GM23338 (cell line): ENCODE data around the gene DDX24. TPM values are rescaled to one million over a fixed set of nuclear protein-coding genes. Genes with fewer than 3 reads are reported as not detected.

ENCODE experiments used
- ATAC-seq: fragments of 200-7000 bp; cut with Tn5 transposase; 3 replicates; pipeline ENCODE4 v1.9.1; 2020
- DNase-seq: peaks from one replicate; pipeline ENCODE4 v3.0.0-alpha.2; 2015; ENCODE audit warnings: low spot score
- H2AFZ ChIP-seq: fragments of 200-600 bp; sonication (generic); 2 replicates; pipeline ENCODE4 v1.8.0; 2016; ENCODE audit warnings: antibody characterized with exemption, mild to moderate bottlenecking, moderate library complexity
- H3F3A ChIP-seq: fragments of 200-600 bp; sonication (generic); replicated peaks from 2 replicates; pipeline ENCODE4 v1.8.0; 2017; ENCODE audit warnings: antibody characterized with exemption, mixed run types, low read depth
- H3K27ac ChIP-seq: fragments of 200-600 bp; sonication (generic); 2 replicates; pipeline ENCODE4 v1.6.1; 2016; ENCODE audit warnings: low read depth
- H3K27me3 ChIP-seq: fragments of 200-600 bp; sonication (generic); 2 replicates; pipeline ENCODE4 v1.8.0; 2016; ENCODE audit warnings: mild to moderate bottlenecking, mixed run types, moderate library complexity; ENCODE audit not compliant: insufficient read depth
- H3K36me3 ChIP-seq: fragments of 200-600 bp; sonication (generic); 2 replicates; pipeline ENCODE4 v1.8.0; 2016; ENCODE audit warnings: mild to moderate bottlenecking; ENCODE audit not compliant: insufficient read depth
- H3K4me1 ChIP-seq: fragments of 200-600 bp; sonication (generic); 2 replicates; pipeline ENCODE4 v1.8.0; 2016; ENCODE audit warnings: mild to moderate bottlenecking, moderate library complexity; ENCODE audit not compliant: insufficient read depth
- H3K4me2 ChIP-seq: fragments of 200-600 bp; sonication (generic); 2 replicates; pipeline ENCODE4 v1.7.1; 2017; ENCODE audit warnings: mixed run types
- H3K4me3 ChIP-seq: fragments of 200-600 bp; sonication (generic); 2 replicates; pipeline ENCODE4 v1.6.1; 2016; ENCODE audit warnings: mixed run types
- H3K79me2 ChIP-seq: fragments of 200-600 bp; sonication (generic); replicated peaks from 2 replicates; pipeline ENCODE4 v1.8.0; 2017; ENCODE audit warnings: mild to moderate bottlenecking; ENCODE audit not compliant: insufficient read depth
- H3K9me2 ChIP-seq: fragments of 200-600 bp; sonication (generic); 2 replicates; pipeline ENCODE4 v1.8.0; 2017; ENCODE audit not compliant: insufficient read depth
- H4K20me1 ChIP-seq: fragments of 200-600 bp; sonication (generic); replicated peaks from 2 replicates; pipeline ENCODE4 v1.8.0; 2017; ENCODE audit warnings: mild to moderate bottlenecking; ENCODE audit not compliant: insufficient read depth
- H3K27ac Mint-ChIP-seq: 2 replicates; pipeline ENCODE4 v1.8.0; 2020; ENCODE audit warnings: inconsistent platforms, mild to moderate bottlenecking, moderate library complexity, mixed read lengths
- H3K27me3 Mint-ChIP-seq: 3 replicates; pipeline ENCODE4 v1.8.0; 2022; ENCODE audit warnings: low read depth, mild to moderate bottlenecking, moderate library complexity, mixed read lengths, inconsistent platforms; ENCODE audit not compliant: insufficient read depth, poor library complexity
- H3K36me3 Mint-ChIP-seq: 3 replicates; pipeline ENCODE4 v1.8.0; 2021; ENCODE audit warnings: low read depth, mild to moderate bottlenecking, inconsistent platforms, moderate library complexity, mixed read lengths
- H3K4me1 Mint-ChIP-seq: 3 replicates; pipeline ENCODE4 v1.8.0; 2020; ENCODE audit warnings: mild to moderate bottlenecking, inconsistent platforms, mixed read lengths
- H3K4me3 Mint-ChIP-seq: 3 replicates; pipeline ENCODE4 v1.8.0; 2021; ENCODE audit warnings: moderate library complexity, mild to moderate bottlenecking, inconsistent platforms, mixed read lengths
- H3K9me3 Mint-ChIP-seq: 3 replicates; pipeline ENCODE4 v1.8.0; 2020; ENCODE audit warnings: moderate library complexity, mild to moderate bottlenecking, inconsistent platforms, mixed read lengths
- CTCF ChIP-seq, 2 experiments: fragments of 200-600 bp in 1 of 2; sonication (generic) in 1 of 2; conservative IDR thresholded peaks; 2 replicates each; pipeline versions ENCODE4 v1.5.1 to v1.6.1; 2016 to 2017; ENCODE audit warnings: antibody characterized with exemption in 2 of 2, low read depth in 2 of 2, mild to moderate bottlenecking in 2 of 2, moderate library complexity in 1 of 2
- ZNF114 ChIP-seq: fragments of 250-450 bp; sonication (Bioruptor Pico); IDR thresholded peaks from 2 replicates; pipeline ENCODE4 v1.5.0; 2020; ENCODE audit warnings: mild to moderate bottlenecking, moderate library complexity
- ZNF462 ChIP-seq: fragments of 250-450 bp; sonication (Bioruptor Pico); IDR thresholded peaks from 2 replicates; pipeline ENCODE4 v1.5.0; 2020; ENCODE audit warnings: mild to moderate bottlenecking, moderate library complexity
- polyA plus RNA-seq: library from polyadenylated mRNA; unstranded; fragments of >200 nt; fragmentation: Nextera tagmentation; extraction: Ambion mirVana; gene quantifications from 2 replicates; pipeline ENCODE4 v1.2.1, GENCODE V29; 2016
- total RNA-seq: library from RNA; depleted of rRNA; stranded (reverse); fragments of >200 nt; shearing (Covaris generic); gene quantifications from 2 replicates; pipeline ENCODE4 v1.2.3, GENCODE V29; 2014

DDX24 gene
- total and polyA plus RNA-seq, 2 experiments from 2014 or later, result 150 to 265 TPM

DNA sequence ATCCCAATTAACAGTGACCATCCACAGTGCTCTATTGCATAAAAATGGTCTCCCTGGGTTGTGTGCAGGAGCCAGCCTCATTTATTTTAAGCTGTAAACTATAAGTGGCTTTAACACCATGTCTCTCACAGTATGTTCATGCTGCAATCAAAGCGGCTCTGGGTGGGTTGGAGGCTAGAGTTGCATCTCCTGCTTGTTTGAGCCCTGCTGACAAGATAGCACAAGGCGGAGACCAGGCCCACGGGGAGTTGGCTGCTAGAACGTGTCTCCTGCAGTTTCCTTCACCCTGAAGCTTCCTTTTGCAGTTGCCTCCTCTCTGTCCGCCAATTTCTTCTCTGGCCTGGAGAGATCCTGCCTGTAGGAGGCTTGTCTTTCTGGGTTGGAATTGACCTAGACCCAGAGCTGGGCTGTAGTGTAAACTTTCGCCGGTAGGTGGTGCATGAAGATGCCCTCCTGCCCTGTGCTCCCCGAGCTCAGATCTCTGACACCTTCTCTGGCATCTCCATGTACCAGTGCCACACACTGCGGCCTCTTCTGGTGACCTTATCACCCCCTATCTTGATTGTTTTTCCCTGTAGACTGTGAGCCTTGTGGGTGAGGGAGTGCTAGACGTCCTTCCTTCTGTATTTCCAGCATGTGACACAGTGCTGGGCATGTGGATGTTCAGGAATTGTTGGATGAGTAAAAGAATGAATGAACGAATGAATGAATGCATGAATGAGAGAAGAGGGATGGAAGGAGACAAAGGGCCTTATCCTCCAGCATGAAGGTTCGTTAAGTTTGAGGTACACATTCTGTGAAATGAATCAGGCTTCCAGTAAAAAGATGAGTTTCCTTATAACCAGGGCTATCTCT lies 44.5 kb downstream of the DDX24 start:
- Histone ChIP-seq H3F3A (no peaks in the 10 kb centered on the region), H3K4me2 (no peak overlapping the region), H3K27ac (no peak overlapping the region), H3K36me3 (no peaks in the 10 kb centered on the region), H2AFZ (no peak overlapping the region), H3K27me3 (no peaks in the 10 kb centered on the region), H3K9me2 (0 out of 2 replicates have a peak, but pooled peaks cover 4% of the 10 kb centered on the region), H3K4me3 (no peak overlapping the region), H3K79me2 (no peaks in the 10 kb centered on the region), H4K20me1 (no peaks in the 10 kb centered on the region), H3K4me1 (no peaks in the 10 kb centered on the region)
- no peak overlapping the region for H3K27ac Mint-ChIP-seq
- DNase-seq (peak; percentile 86), ATAC-seq (peak; percentile 97)
- H3K27me3 Mint-ChIP-seq, result peaks cover 11% of the 10 kb centered on the region
- no peak overlapping the region for H3K4me3 Mint-ChIP-seq
- H3K4me1 Mint-ChIP-seq, result peaks cover 8% of the 10 kb centered on the region; the same call in 2 of the 3 replicates
- peaks cover 8% of the 10 kb centered on the region; the same call in 2 of the 3 replicates for H3K9me3 Mint-ChIP-seq
- peaks cover 8% of the 10 kb centered on the region; the same call in 2 of the 3 replicates for H3K36me3 Mint-ChIP-seq
- peak; percentile 75 for TF ChIP-seq ZNF462 (CRISPR knock-in tag)
- peak; percentile 78 to 83 for TF ChIP-seq CTCF (conservative IDR thresholded peaks at IDR 0.05; ENCODE audit: low read depth in 2 of 2)
- TF ChIP-seq ZNF114 (CRISPR knock-in tag), result no peak
